Panc1 (cell line): ENCODE data around the gene SYNE1. TPM values are rescaled to one million over a fixed set of nuclear protein-coding genes. Genes with fewer than 3 reads are reported as not detected.

ENCODE experiments used
- ATAC-seq: fragments of 200-7000 bp; cut with Tn5 transposase; 2 replicates; pipeline ENCODE4 v1.9.1; 2020; ENCODE audit warnings: mild to moderate bottlenecking, moderate library complexity
- BruUV-seq: library from RNA; stranded (reverse); fragments of 400-500 nt; replicated peaks from 2 replicates; lab custom pipeline; 2021; lab: Mats Ljungman, UMichigan
- CTCF ChIA-PET: fragments of 300-600 bp; sonication (Branson Sonifier 250); formaldehyde crosslinking; loops from one replicate; lab custom pipeline; 2022; ENCODE audit warnings: antibody characterized with exemption; lab: Charles Lee
- POLR2A ChIA-PET: fragments of 300-600 bp; sonication (Branson Sonifier 250); formaldehyde crosslinking; loops from one replicate; lab custom pipeline; 2022; ENCODE audit warnings: antibody characterized with exemption; lab: Charles Lee
- DNase-seq: peaks from one replicate; pipeline ENCODE4 v3.0.0-alpha.2; 2010; ENCODE audit warnings: low read depth, low spot score
- H3K27ac ChIP-seq: 2 replicates; pipeline ENCODE4 v1.5.1; 2011; ENCODE audit warnings: mild to moderate bottlenecking, low read length, inconsistent platforms
- H3K27me3 ChIP-seq: fragments of 200-500 bp; sonication (Bioruptor generic); 2 replicates; pipeline ENCODE4 v1.6.0; 2014; ENCODE audit warnings: low read length, inconsistent platforms; ENCODE audit not compliant: control insufficient read depth, insufficient read depth
- H3K36me3 ChIP-seq: fragments of 200-500 bp; sonication (Bioruptor generic); 2 replicates; pipeline ENCODE4 v1.5.1; 2014; ENCODE audit warnings: inconsistent platforms, mild to moderate bottlenecking, low read length, moderate library complexity; ENCODE audit not compliant: control insufficient read depth, insufficient read depth
- H3K4me1 ChIP-seq: 2 replicates; pipeline ENCODE4 v1.5.1; 2011; ENCODE audit warnings: inconsistent platforms, mild to moderate bottlenecking, low read length, moderate library complexity; ENCODE audit not compliant: control insufficient read depth, insufficient read depth
- H3K4me3 ChIP-seq, 2 experiments: 2 replicates each; pipeline ENCODE4 v1.5.1; 2011 to 2012; ENCODE audit warnings: low read depth in 2 of 2, low read length in 2 of 2, mild to moderate bottlenecking in 2 of 2, inconsistent platforms in 1 of 2, moderate library complexity in 1 of 2
- H3K9me3 ChIP-seq: fragments of 200-500 bp; sonication (Bioruptor generic); 2 replicates; pipeline ENCODE4 v1.5.1; 2014; ENCODE audit warnings: low read depth, mild to moderate bottlenecking, inconsistent platforms, low read length, moderate library complexity; ENCODE audit not compliant: control insufficient read depth, insufficient read depth
- CTCF ChIP-seq: fragments of 450-650 bp; IDR thresholded peaks from 2 replicates; pipeline ENCODE4 v1.5.1; 2017; ENCODE audit warnings: mild to moderate bottlenecking
- POLR2AphosphoS5 ChIP-seq: IDR thresholded peaks from 2 replicates; pipeline ENCODE4 v1.6.1; 2012; ENCODE audit warnings: mild to moderate bottlenecking, low read depth, low read length, moderate library complexity
- SIN3A ChIP-seq: IDR thresholded peaks from 2 replicates; pipeline ENCODE4 v1.6.1; 2012; ENCODE audit warnings: low read depth, mild to moderate bottlenecking, low read length, moderate library complexity, borderline replicate concordance; ENCODE audit not compliant: insufficient read depth
- TCF7L2 ChIP-seq: IDR thresholded peaks from 2 replicates; pipeline ENCODE4 v1.6.1; 2011; ENCODE audit warnings: mild to moderate bottlenecking, low read depth, low read length, inconsistent platforms
- in situ Hi-C: cut with HindIII; loops from 2 replicates; pipeline ENCODE4 v1.10.0; 2016; ENCODE audit warnings: low sequenced_read_pairs, low pct_unique_long_range_greater_than_20kb
- intact Hi-C: fragments of 100-400 bp; cut with micrococcal nuclease; formaldehyde crosslinking; loops from one replicate; pipeline ENCODE4 v1.10.0; 2022; ENCODE audit not compliant: unreplicated experiment
- total RNA-seq: library from RNA; stranded (reverse); gene quantifications from one replicate; pipeline ENCODE4 v1.2.1, GENCODE V29; 2021; ENCODE audit not compliant: unreplicated experiment
- TF ChIP-seq, protein P1 (sequence below), 2 experiments: IDR thresholded peaks; 2 replicates each; pipeline ENCODE4 v1.6.1; 2011 to 2012; ENCODE audit warnings: low read depth in 2 of 2, control low read depth in 1 of 2, low read length in 1 of 2, mild to moderate bottlenecking in 1 of 2, moderate library complexity in 1 of 2; ENCODE audit not compliant: insufficient read depth in 1 of 2

Gene SYNE1
- total RNA-seq, 1 experiment from 2014 or later = 3.2 TPM

DNA sequence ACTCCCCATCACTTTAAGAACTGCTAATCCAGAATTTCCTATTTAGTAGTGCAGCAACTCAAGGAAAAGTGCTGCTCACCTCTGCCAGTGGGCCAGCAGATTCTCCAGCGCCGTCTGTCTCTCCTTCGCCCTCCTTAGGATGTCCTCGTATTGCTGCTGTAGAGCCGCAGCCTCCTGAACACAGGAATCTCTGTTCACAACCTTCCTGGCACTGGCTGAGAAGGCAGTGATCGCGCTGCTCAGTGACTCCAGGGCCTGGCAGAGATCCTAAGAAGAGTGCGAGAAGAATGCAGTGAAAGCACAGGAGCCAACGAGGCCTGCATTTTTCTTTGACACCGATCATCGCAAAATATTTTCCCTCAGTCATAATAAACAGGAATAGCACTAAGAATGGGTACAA is 209.0 kb downstream of the SYNE1 start:
- Histone ChIP-seq H3K4me1 (no peaks in the 10 kb centered on the region), H3K36me3 (no peaks in the 10 kb centered on the region), H3K4me3 (no peak overlapping the region), H3K27ac (no peak overlapping the region), H3K27me3 (peaks cover 3% of the 10 kb centered on the region; the same call in 1 of the 2 replicates), H3K9me3 (no peaks in the 10 kb centered on the region)
- no peak for DNase-seq
- POLR2A ChIA-PET = no interaction called here
- TF ChIP-seq TCF7L2 (no peak), POLR2AphosphoS5 (no peak), SIN3A (no peak), CTCF (no peak)
- TF ChIP-seq, protein P1, sequence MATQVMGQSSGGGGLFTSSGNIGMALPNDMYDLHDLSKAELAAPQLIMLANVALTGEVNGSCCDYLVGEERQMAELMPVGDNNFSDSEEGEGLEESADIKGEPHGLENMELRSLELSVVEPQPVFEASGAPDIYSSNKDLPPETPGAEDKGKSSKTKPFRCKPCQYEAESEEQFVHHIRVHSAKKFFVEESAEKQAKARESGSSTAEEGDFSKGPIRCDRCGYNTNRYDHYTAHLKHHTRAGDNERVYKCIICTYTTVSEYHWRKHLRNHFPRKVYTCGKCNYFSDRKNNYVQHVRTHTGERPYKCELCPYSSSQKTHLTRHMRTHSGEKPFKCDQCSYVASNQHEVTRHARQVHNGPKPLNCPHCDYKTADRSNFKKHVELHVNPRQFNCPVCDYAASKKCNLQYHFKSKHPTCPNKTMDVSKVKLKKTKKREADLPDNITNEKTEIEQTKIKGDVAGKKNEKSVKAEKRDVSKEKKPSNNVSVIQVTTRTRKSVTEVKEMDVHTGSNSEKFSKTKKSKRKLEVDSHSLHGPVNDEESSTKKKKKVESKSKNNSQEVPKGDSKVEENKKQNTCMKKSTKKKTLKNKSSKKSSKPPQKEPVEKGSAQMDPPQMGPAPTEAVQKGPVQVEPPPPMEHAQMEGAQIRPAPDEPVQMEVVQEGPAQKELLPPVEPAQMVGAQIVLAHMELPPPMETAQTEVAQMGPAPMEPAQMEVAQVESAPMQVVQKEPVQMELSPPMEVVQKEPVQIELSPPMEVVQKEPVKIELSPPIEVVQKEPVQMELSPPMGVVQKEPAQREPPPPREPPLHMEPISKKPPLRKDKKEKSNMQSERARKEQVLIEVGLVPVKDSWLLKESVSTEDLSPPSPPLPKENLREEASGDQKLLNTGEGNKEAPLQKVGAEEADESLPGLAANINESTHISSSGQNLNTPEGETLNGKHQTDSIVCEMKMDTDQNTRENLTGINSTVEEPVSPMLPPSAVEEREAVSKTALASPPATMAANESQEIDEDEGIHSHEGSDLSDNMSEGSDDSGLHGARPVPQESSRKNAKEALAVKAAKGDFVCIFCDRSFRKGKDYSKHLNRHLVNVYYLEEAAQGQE (IDR thresholded peaks at IDR 0.05; ENCODE audit: insufficient read depth in 1 of 2, low read depth in 2 of 2, low read length in 1 of 2) = no peak
- in situ Hi-C loops = no loop called here
- BruUV-seq = no TSS peak
- CTCF ChIA-PET = no interaction called here
- intact Hi-C loops = no loop called here
- ATAC-seq = no peak

GRCh38 chr6:152426276-152426675 is 210.9 kb downstream of the SYNE1 start:
- ChIA-PET CTCF (no interaction called here), POLR2A (no interaction called here)
- H3K9me3 ChIP-seq = no peaks in the 10 kb centered on the region
- no peak for ATAC-seq
- TF ChIP-seq SIN3A (no peak), TCF7L2 (no peak), CTCF (no peak), POLR2AphosphoS5 (no peak)
- TF ChIP-seq, protein P1 (IDR thresholded peaks at IDR 0.05; ENCODE audit: insufficient read depth in 1 of 2, low read depth in 2 of 2, low read length in 1 of 2) = no peak
- peaks cover 3% of the 10 kb centered on the region; the same call in 1 of the 2 replicates for H3K27me3 ChIP-seq
- no peak for DNase-seq
- H3K27ac ChIP-seq = no peak overlapping the region
- H3K4me3 ChIP-seq = no peak overlapping the region
- no TSS peak for BruUV-seq
- H3K4me1 ChIP-seq = no peaks in the 10 kb centered on the region
- in situ Hi-C loops = no loop called here
- no peaks in the 10 kb centered on the region for H3K36me3 ChIP-seq
- intact Hi-C loops = no loop called here
